ENCODE results near the gene CRYBG1. TPM values are rescaled to one million over a fixed set of nuclear protein-coding genes. Genes with fewer than 3 reads are reported as not detected.

CRYBG1 gene
- polyA plus RNA-seq, 1 donor (not counting 4 experiments of a cell fraction or from before 2014, with no cell fraction given) = 54.7 TPM

DNA sequence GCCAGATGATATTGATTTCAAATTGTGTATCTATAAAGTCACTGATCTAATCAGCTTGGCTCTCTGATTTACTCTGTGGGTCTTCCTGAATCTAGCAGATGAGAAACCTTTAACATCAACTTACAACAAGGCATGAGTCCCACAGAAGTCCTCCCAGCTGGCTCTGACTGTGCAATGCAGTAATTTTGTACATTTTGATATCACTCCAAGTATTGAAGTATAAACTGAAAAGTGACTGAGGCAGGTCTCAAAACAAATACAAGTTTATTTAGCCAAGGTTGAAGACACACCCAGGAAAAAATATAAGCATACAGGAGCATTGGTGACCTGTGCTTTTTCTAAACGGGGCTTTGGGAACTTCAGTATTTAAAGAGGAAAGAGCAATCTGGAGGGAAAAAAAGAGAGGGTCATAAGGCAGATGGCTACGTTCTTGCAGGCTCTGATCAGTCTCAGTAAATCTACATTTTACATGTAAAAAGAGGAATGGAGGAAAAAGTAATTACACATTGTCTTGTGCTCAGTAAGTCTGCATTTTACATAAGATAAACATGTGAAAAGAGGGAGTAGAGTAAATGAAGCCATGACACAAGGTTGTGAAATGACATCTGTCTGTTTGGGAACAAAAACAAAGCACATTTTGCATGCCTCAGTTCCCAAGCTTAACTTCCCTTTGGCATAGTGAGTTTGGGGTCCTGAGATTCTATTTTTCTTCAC, 59.5 kb downstream of the CRYBG1 start:
- FAIRE-seq (no peak), DNase-seq (ENCODE audit: low read depth, low spot score) (no peak)
- no peak for TF ChIP-seq EZH2 (IDR thresholded peaks at IDR 0.05; ENCODE audit: low read length)
- TF ChIP-seq, protein P1, sequence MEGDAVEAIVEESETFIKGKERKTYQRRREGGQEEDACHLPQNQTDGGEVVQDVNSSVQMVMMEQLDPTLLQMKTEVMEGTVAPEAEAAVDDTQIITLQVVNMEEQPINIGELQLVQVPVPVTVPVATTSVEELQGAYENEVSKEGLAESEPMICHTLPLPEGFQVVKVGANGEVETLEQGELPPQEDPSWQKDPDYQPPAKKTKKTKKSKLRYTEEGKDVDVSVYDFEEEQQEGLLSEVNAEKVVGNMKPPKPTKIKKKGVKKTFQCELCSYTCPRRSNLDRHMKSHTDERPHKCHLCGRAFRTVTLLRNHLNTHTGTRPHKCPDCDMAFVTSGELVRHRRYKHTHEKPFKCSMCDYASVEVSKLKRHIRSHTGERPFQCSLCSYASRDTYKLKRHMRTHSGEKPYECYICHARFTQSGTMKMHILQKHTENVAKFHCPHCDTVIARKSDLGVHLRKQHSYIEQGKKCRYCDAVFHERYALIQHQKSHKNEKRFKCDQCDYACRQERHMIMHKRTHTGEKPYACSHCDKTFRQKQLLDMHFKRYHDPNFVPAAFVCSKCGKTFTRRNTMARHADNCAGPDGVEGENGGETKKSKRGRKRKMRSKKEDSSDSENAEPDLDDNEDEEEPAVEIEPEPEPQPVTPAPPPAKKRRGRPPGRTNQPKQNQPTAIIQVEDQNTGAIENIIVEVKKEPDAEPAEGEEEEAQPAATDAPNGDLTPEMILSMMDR (optimal IDR thresholded peaks at IDR 0.05 in 1 of 3, IDR thresholded peaks at IDR 0.05 in 1 of 3, conservative IDR thresholded peaks at IDR 0.05 in 1 of 3; ENCODE audit: extremely low read depth in 1 of 3, insufficient read depth in 2 of 3, low read length in 3 of 3) = no peak
- H3K4me1 ChIP-seq (ENCODE audit: control insufficient read depth, extremely low read depth, insufficient read depth, low read length) = peaks cover 16% of the 10 kb centered on the region
- no peak overlapping the region for H3K4me3 ChIP-seq (ENCODE audit: control insufficient read depth in 2 of 3, extremely low read depth in 1 of 3, insufficient read depth in 2 of 3, low read depth in 1 of 3, low read length in 3 of 3)
- H3K9me3 ChIP-seq (ENCODE audit: control insufficient read depth, low read depth, low read length) = no peaks in the 10 kb centered on the region
- H2AFZ ChIP-seq (ENCODE audit: control insufficient read depth, low read length) = no peak overlapping the region
- H3K79me2 ChIP-seq (ENCODE audit: control insufficient read depth, insufficient read depth, low read length) = no peaks in the 10 kb centered on the region
- no peak overlapping the region for H3K9ac ChIP-seq (ENCODE audit: control insufficient read depth, extremely low read depth, insufficient read depth, low read length)
- H3K9me1 ChIP-seq (ENCODE audit: control insufficient read depth, extremely low read depth, insufficient read depth, low read length) = no peaks in the 10 kb centered on the region
- no peak overlapping the region for H3K27ac ChIP-seq (ENCODE audit: control insufficient read depth, insufficient read depth, low read length)
- no peaks in the 10 kb centered on the region for H4K20me1 ChIP-seq (ENCODE audit: control insufficient read depth, extremely low read depth, insufficient read depth, low read length)
- H3K36me3 ChIP-seq (ENCODE audit: control insufficient read depth in 2 of 2, extremely low read depth in 1 of 2, insufficient read depth in 2 of 2, low read length in 2 of 2) = peaks cover 0 to 4% of the 10 kb centered on the region in 2 experiments
- no peak overlapping the region for H3K4me2 ChIP-seq (ENCODE audit: control insufficient read depth, extremely low read depth, insufficient read depth, low read depth, low read length)
- H3K27me3 ChIP-seq (ENCODE audit: control insufficient read depth, extremely low read depth, insufficient read depth, low read length) = no peaks in the 10 kb centered on the region
- dilution Hi-C loops (cut with MboI; ENCODE audit: extremely low pct_ligation_motif_present, low sequenced_read_pairs) = no loop called here

DNA sequence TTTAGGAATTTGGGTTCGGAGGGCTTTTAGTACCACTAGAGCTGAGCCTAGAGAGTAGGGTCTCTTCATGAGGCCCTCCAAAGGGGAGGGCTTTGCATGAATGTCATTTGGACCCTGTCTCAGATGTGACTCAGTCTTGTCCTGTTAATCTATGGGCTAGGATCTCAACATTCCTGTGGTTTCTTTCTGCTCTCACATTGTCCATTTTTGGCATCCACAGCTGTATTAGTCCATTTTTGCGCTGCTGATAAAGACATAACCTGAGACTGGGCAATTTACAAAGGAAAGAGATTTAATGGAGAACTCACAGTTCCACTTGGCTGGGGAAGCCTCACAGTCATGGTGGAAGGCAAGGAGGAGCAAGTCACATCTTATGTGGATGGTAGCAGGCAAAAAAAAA, 61.0 kb downstream of the CRYBG1 start:
- Histone ChIP-seq H3K79me2 (ENCODE audit: control insufficient read depth, insufficient read depth, low read length) (no peaks in the 10 kb centered on the region), H3K9ac (ENCODE audit: control insufficient read depth, extremely low read depth, insufficient read depth, low read length) (no peak overlapping the region), H3K4me1 (ENCODE audit: control insufficient read depth, extremely low read depth, insufficient read depth, low read length) (peaks cover 12% of the 10 kb centered on the region), H3K9me1 (ENCODE audit: control insufficient read depth, extremely low read depth, insufficient read depth, low read length) (no peaks in the 10 kb centered on the region), H3K9me3 (ENCODE audit: control insufficient read depth, low read depth, low read length) (no peaks in the 10 kb centered on the region), H3K4me2 (ENCODE audit: control insufficient read depth, extremely low read depth, insufficient read depth, low read depth, low read length) (no peak overlapping the region), H4K20me1 (ENCODE audit: control insufficient read depth, extremely low read depth, insufficient read depth, low read length) (no peaks in the 10 kb centered on the region), H3K4me3 (ENCODE audit: control insufficient read depth in 2 of 3, extremely low read depth in 1 of 3, insufficient read depth in 2 of 3, low read depth in 1 of 3, low read length in 3 of 3) (no peak overlapping the region), H3K27ac (ENCODE audit: control insufficient read depth, insufficient read depth, low read length) (no peak overlapping the region), H3K36me3 (ENCODE audit: control insufficient read depth in 2 of 2, extremely low read depth in 1 of 2, insufficient read depth in 2 of 2, low read length in 2 of 2) (peaks cover 0 to 4% of the 10 kb centered on the region in 2 experiments), H2AFZ (ENCODE audit: control insufficient read depth, low read length) (no peak overlapping the region), H3K27me3 (ENCODE audit: control insufficient read depth, extremely low read depth, insufficient read depth, low read length) (no peaks in the 10 kb centered on the region)
- dilution Hi-C loops (cut with MboI; ENCODE audit: extremely low pct_ligation_motif_present, low sequenced_read_pairs) = no loop called here
- no peak for FAIRE-seq
- no peak for DNase-seq (ENCODE audit: low read depth, low spot score)
- TF ChIP-seq, protein P1 (optimal IDR thresholded peaks at IDR 0.05 in 1 of 3, IDR thresholded peaks at IDR 0.05 in 1 of 3, conservative IDR thresholded peaks at IDR 0.05 in 1 of 3; ENCODE audit: extremely low read depth in 1 of 3, insufficient read depth in 2 of 3, low read length in 3 of 3) = no peak
- no peak for TF ChIP-seq EZH2 (IDR thresholded peaks at IDR 0.05; ENCODE audit: low read length)
